Measurements from ENCODE around the gene B4GALT2. TPM values are rescaled to one million over a fixed set of nuclear protein-coding genes. Genes with fewer than 3 reads are reported as not detected.

B4GALT2 gene
- total RNA-seq, 1 experiment from 2014 or later = 70.9 TPM

- H2AK5ac ChIP-seq (ENCODE audit: insufficient read length, low read length) = no peak overlapping the region
- H2BK12ac ChIP-seq (ENCODE audit: insufficient read length, low read depth, low read length) = no peak overlapping the region
- no peaks in the 10 kb centered on the region for H3K9me3 ChIP-seq (ENCODE audit: control insufficient read depth, low read depth, low read length)
- H3K27ac Mint-ChIP-seq = no peak overlapping the region
- H3K56ac ChIP-seq (ENCODE audit: insufficient read length, low read depth, low read length) = no peak overlapping the region
- H3K36me3 Mint-ChIP-seq (ENCODE audit: insufficient read depth in 1 of 3, low read depth in 3 of 3) = peaks cover 15 to 49% (median 40%) of the 10 kb centered on the region in 3 experiments; a peak in 6 of 7 replicates
- no peaks in the 10 kb centered on the region; the same call in 1 of the 2 replicates for H3K79me2 ChIP-seq (ENCODE audit: insufficient read depth, low read length)
- H3K27me3 Mint-ChIP-seq (ENCODE audit: low read depth) = peaks cover 3% of the 10 kb centered on the region
- H2BK20ac ChIP-seq (ENCODE audit: low read depth, low read length, poor library complexity, severe bottlenecking) = no peak overlapping the region
- no peak for DNase-seq
- H3T11ph ChIP-seq (ENCODE audit: low read length) = no peak overlapping the region
- H2AFZ ChIP-seq (ENCODE audit: low read length) = no peak overlapping the region
- H3K9me3 Mint-ChIP-seq = no peaks in the 10 kb centered on the region
- H3K27ac ChIP-seq (ENCODE audit: insufficient read length, low read depth, low read length) = no peak overlapping the region
- H3K4me1 Mint-ChIP-seq = peaks cover 6 to 7% of the 10 kb centered on the region in 2 experiments
- H3K9ac ChIP-seq (ENCODE audit: extremely low read depth, insufficient read length, low read length) = no peak overlapping the region
- no peak overlapping the region for H2BK5ac ChIP-seq (ENCODE audit: insufficient read length, low read length)
- H4K8ac ChIP-seq (replicated peaks; ENCODE audit: insufficient read length, low read depth, low read length) = no peak overlapping the region
- no peak overlapping the region for H2BK15ac ChIP-seq (ENCODE audit: low read depth, low read length)
- H3K14ac ChIP-seq (ENCODE audit: insufficient read depth, low read length) = no peak overlapping the region
- no peak overlapping the region for H3K4me3 Mint-ChIP-seq
- peaks cover 8% of the 10 kb centered on the region for H3K23me2 ChIP-seq (ENCODE audit: insufficient read length, low read depth, low read length, poor library complexity, severe bottlenecking)
- no CpG with 5 or more reads among the region's 6 CpGs for WGBS (ENCODE audit: extremely low coverage, insufficient read length, low lambda C conversion rate)
- no peaks in the 10 kb centered on the region for H3K27me3 ChIP-seq (ENCODE audit: insufficient read depth, low read length)
- H2BK120ac ChIP-seq (ENCODE audit: low read depth, low read length, poor library complexity, severe bottlenecking) = no peak overlapping the region
- no peak overlapping the region for H4K5ac ChIP-seq (ENCODE audit: insufficient read length, low read depth, low read length)
- no peak overlapping the region for H4K91ac ChIP-seq (ENCODE audit: insufficient read length, low read depth, low read length)
- no peaks in the 10 kb centered on the region for H3K4me1 ChIP-seq (ENCODE audit: insufficient read depth, low read length)
- H3K18ac ChIP-seq (ENCODE audit: insufficient read length, low read depth, low read length) = no peak overlapping the region
- H3K4me2 ChIP-seq (ENCODE audit: insufficient read depth, insufficient read length, low read length) = no peak overlapping the region
- no peak overlapping the region for H3K4ac ChIP-seq (ENCODE audit: low read depth, low read length)
- no peaks in the 10 kb centered on the region for H3K79me1 ChIP-seq (ENCODE audit: insufficient read depth, low read depth, low read length, poor library complexity, severe bottlenecking)
- no peak overlapping the region for H3K23ac ChIP-seq (ENCODE audit: insufficient read length, low read depth, low read length)
- no peak for TF ChIP-seq CTCF (conservative IDR thresholded peaks at IDR 0.05)
- no peaks in the 10 kb centered on the region for H4K20me1 ChIP-seq (ENCODE audit: control insufficient read depth, insufficient read depth, insufficient read length)
Measured at GRCh38 chr1:43986712-43987111, 7.7 kb downstream of the B4GALT2 start.
